ENCODE results near the gene CNNM2.

Gene CNNM2

GRCh38 chr10:102918817-102919245, 737 bp downstream of the CNNM2 start:
- TF ChIP-seq GLIS2 (tag by site-specific recombination; IDR thresholded peaks at IDR 0.05) = peak; percentile 77
- TF ChIP-seq HOXC10 (CRISPR knock-in tag; IDR thresholded peaks at IDR 0.05) = no peak
- TF ChIP-seq GLIS1 (tag by site-specific recombination; IDR thresholded peaks at IDR 0.05) = peak; percentile 75
- 0 out of 2 replicates have a peak, but pooled peaks have one; percentile 30 for TF ChIP-seq PATZ1 (tag by site-specific recombination; IDR thresholded peaks at IDR 0.05)
- CTCF ChIA-PET = interaction anchor here (0.8 to 4.1 kb wide), 7 partner anchors 70 to 1364 kb away, joined by 3 to 57 read pairs (median 10); no protein-coding TSS in a partner anchor
- Histone ChIP-seq H3K27ac (ENCODE audit: extremely low read depth, low read depth, low read length) (peak overlapping the region; percentile 84), H3K36me3 (ENCODE audit: control insufficient read depth in 2 of 2, insufficient read depth in 1 of 2, low read length in 2 of 2) (no peaks in the 10 kb centered on the region), H3K9me3 (ENCODE audit: control insufficient read depth, insufficient read depth, low read depth, low read length) (no peaks in the 10 kb centered on the region), H3K4me1 (ENCODE audit: control insufficient read depth, insufficient read depth, low read length) (peaks cover 6% of the 10 kb centered on the region; the same call in 1 of the 2 replicates), H3K4me3 (ENCODE audit: low read depth, low read length) (peak overlapping the region; percentile 98)
- POLR2A ChIA-PET = interaction anchor here (1.3 to 1.7 kb wide), 6 partner anchors 19 to 359 kb away, joined by 3 to 7 read pairs (median 4); partner anchors contain the start of genes ARL3, CYP17A1, INA and SFXN2

GRCh38 chr10:102919246-102919959, 1.3 kb downstream of the CNNM2 start:
- H3K27ac ChIP-seq (ENCODE audit: extremely low read depth, low read depth, low read length) = peak overlapping the region; percentile 84; the same call in 1 of the 2 replicates
- POLR2A ChIA-PET = interaction anchor here (1.3 to 1.7 kb wide), 3 partner anchors 82 to 358 kb away, joined by 3 to 5 read pairs (median 3); partner anchors contain the start of genes CYP17A1 and INA
- CTCF ChIA-PET = interaction anchor here (0.9 to 4.1 kb wide), 3 partner anchors 85 to 327 kb away, joined by 6 to 57 read pairs (median 8); no protein-coding TSS in a partner anchor
- TF ChIP-seq INSM2 (tag by site-specific recombination; IDR thresholded peaks at IDR 0.05) (no peak), ZNF558 (tag by site-specific recombination; IDR thresholded peaks at IDR 0.05) (no peak), GLI4 (tag by site-specific recombination; IDR thresholded peaks at IDR 0.05) (no peak), ZNF335 (tag by site-specific recombination; conservative IDR thresholded peaks at IDR 0.05) (peak; percentile 97), ZSCAN5A (tag by site-specific recombination; IDR thresholded peaks at IDR 0.05) (no peak), PRDM2 (tag by site-specific recombination; IDR thresholded peaks at IDR 0.05; ENCODE audit: borderline replicate concordance) (0 out of 2 replicates have a peak, but pooled peaks have one; percentile 84), ZNF449 (tag by site-specific recombination; IDR thresholded peaks at IDR 0.05) (no peak), ZBTB6 (tag by site-specific recombination; IDR thresholded peaks at IDR 0.05) (peak; percentile 70; the same call in 1 of the 2 replicates), ZSCAN16 (tag by site-specific recombination; IDR thresholded peaks at IDR 0.05) (no peak), ZNF132 (tag by site-specific recombination; IDR thresholded peaks at IDR 0.05; ENCODE audit: borderline replicate concordance) (no peak), ZNF473 (tag by site-specific recombination; IDR thresholded peaks at IDR 0.05) (no peak), ZBTB48 (tag by site-specific recombination; IDR thresholded peaks at IDR 0.05) (0 out of 2 replicates have a peak, but pooled peaks have one; percentile 27), ZNF350 (tag by site-specific recombination; IDR thresholded peaks at IDR 0.05) (no peak), ZNF600 (tag by site-specific recombination; IDR thresholded peaks at IDR 0.05) (peak; percentile 33; the same call in 1 of the 2 replicates)

More at GRCh38 chr10:102919246-102919959, 1.3 kb downstream of the CNNM2 start:
- Histone ChIP-seq H3K4me1 (ENCODE audit: control insufficient read depth, insufficient read depth, low read length) (peaks cover 6% of the 10 kb centered on the region; the same call in 1 of the 2 replicates), H3K36me3 (ENCODE audit: control insufficient read depth in 2 of 2, insufficient read depth in 1 of 2, low read length in 2 of 2) (no peaks in the 10 kb centered on the region), H3K4me3 (ENCODE audit: low read depth, low read length) (peak overlapping the region; percentile 98), H3K9me3 (ENCODE audit: control insufficient read depth, insufficient read depth, low read depth, low read length) (no peaks in the 10 kb centered on the region)

All from HEK293 (cell line).